Measurements from ENCODE around the gene USP7.
"Not testable (repeated sequence)": the region's sequence is repeated elsewhere in the genome, so short reads cannot be mapped to it uniquely, and the experiment has no call there.

Gene USP7

DNA sequence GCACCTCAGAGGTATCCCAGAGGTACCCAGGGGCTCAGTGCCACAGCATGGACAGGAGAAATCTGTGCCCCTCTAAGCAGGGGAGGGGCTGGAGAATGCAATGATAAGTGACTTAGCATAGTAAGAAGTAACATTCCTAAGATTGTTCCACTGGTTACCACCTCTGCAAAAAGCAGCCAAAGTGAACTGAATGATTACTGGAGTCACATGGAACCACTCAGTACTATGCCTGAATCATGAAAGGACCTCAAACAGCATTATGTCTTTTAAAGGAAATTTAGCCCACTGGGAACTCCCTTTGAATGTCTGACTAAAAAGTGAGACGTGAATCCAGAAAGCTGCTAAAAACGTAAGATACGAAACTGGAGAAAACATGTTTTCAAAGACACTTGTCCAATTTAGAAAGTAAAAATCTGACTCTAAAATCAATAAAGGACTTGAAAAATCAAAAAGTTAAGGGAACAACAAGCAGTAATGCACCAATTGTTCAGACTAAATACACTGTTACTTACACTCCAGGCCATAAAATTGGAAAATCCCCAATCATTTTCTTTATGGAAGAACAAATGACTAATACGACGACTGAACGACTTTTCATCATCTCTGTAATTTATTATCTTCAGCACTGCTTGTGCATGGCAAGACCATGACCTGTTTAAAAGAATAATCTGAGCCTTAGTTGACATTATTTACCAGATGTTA, 42.9 kb downstream of the USP7 start:
- no peak overlapping the region for H3K27ac ChIP-seq (replicated peaks)
- no peaks in the 10 kb centered on the region for H3K27me3 ChIP-seq (ENCODE audit: insufficient read depth, poor library complexity, severe bottlenecking)
- no peak for DNase-seq (ENCODE audit: low read depth in 1 of 2, low spot score in 1 of 2)
- H3K4me3 ChIP-seq (replicated peaks; ENCODE audit: insufficient read depth, low read length) = no peak overlapping the region
- TF ChIP-seq, protein P1, sequence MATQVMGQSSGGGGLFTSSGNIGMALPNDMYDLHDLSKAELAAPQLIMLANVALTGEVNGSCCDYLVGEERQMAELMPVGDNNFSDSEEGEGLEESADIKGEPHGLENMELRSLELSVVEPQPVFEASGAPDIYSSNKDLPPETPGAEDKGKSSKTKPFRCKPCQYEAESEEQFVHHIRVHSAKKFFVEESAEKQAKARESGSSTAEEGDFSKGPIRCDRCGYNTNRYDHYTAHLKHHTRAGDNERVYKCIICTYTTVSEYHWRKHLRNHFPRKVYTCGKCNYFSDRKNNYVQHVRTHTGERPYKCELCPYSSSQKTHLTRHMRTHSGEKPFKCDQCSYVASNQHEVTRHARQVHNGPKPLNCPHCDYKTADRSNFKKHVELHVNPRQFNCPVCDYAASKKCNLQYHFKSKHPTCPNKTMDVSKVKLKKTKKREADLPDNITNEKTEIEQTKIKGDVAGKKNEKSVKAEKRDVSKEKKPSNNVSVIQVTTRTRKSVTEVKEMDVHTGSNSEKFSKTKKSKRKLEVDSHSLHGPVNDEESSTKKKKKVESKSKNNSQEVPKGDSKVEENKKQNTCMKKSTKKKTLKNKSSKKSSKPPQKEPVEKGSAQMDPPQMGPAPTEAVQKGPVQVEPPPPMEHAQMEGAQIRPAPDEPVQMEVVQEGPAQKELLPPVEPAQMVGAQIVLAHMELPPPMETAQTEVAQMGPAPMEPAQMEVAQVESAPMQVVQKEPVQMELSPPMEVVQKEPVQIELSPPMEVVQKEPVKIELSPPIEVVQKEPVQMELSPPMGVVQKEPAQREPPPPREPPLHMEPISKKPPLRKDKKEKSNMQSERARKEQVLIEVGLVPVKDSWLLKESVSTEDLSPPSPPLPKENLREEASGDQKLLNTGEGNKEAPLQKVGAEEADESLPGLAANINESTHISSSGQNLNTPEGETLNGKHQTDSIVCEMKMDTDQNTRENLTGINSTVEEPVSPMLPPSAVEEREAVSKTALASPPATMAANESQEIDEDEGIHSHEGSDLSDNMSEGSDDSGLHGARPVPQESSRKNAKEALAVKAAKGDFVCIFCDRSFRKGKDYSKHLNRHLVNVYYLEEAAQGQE (IDR thresholded peaks at IDR 0.05; ENCODE audit: insufficient replicate concordance, low read depth) = no peak
- TF ChIP-seq, protein P2, sequence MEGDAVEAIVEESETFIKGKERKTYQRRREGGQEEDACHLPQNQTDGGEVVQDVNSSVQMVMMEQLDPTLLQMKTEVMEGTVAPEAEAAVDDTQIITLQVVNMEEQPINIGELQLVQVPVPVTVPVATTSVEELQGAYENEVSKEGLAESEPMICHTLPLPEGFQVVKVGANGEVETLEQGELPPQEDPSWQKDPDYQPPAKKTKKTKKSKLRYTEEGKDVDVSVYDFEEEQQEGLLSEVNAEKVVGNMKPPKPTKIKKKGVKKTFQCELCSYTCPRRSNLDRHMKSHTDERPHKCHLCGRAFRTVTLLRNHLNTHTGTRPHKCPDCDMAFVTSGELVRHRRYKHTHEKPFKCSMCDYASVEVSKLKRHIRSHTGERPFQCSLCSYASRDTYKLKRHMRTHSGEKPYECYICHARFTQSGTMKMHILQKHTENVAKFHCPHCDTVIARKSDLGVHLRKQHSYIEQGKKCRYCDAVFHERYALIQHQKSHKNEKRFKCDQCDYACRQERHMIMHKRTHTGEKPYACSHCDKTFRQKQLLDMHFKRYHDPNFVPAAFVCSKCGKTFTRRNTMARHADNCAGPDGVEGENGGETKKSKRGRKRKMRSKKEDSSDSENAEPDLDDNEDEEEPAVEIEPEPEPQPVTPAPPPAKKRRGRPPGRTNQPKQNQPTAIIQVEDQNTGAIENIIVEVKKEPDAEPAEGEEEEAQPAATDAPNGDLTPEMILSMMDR (IDR thresholded peaks at IDR 0.05; ENCODE audit: insufficient read depth, low read length) = no peak
- no peak for TF ChIP-seq POLR2AphosphoS5 (IDR thresholded peaks at IDR 0.05; ENCODE audit: low read depth)
- no peak for TF ChIP-seq GABPA (IDR thresholded peaks at IDR 0.05; ENCODE audit: low read depth)
- TF ChIP-seq SPI1 (IDR thresholded peaks at IDR 0.05; ENCODE audit: borderline replicate concordance, low read depth) = no peak

DNA sequence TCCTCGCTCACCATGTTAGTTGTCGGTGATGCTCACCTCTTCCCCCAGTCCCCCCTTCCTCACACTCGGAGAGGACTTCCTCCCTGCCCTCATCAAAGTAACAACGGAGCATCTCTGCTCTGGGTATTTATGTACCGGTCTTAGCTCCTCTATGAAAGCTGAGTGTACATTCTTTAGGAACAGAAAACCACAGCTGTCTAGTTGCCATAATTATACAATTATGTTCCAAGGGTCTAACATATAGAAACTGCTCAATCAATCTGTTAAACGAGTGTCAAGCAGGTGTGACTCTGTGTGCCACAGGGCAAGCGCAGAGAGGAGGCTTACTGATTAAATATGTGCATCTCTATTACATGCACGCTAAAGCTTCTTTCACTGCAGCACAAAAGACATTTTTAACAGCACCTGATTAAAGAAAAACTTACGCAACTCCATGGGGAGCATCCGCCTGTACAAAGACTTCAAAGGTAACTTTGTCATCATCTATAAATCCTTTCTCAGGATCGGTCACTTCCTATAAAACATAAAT, 43.7 kb downstream of the USP7 start:
- Histone ChIP-seq H3K27ac (replicated peaks) (no peak overlapping the region), H3K27me3 (ENCODE audit: insufficient read depth, poor library complexity, severe bottlenecking) (no peaks in the 10 kb centered on the region), H3K4me3 (replicated peaks; ENCODE audit: insufficient read depth, low read length) (no peak overlapping the region)
- no peak for DNase-seq (ENCODE audit: low read depth in 1 of 2, low spot score in 1 of 2)
- no peak for TF ChIP-seq SPI1 (IDR thresholded peaks at IDR 0.05; ENCODE audit: borderline replicate concordance, low read depth)
- no peak for TF ChIP-seq POLR2AphosphoS5 (IDR thresholded peaks at IDR 0.05; ENCODE audit: low read depth)
- TF ChIP-seq GABPA (IDR thresholded peaks at IDR 0.05; ENCODE audit: low read depth) = no peak
- TF ChIP-seq, protein P2 (IDR thresholded peaks at IDR 0.05; ENCODE audit: insufficient read depth, low read length) = no peak
- TF ChIP-seq, protein P1 (IDR thresholded peaks at IDR 0.05; ENCODE audit: insufficient replicate concordance, low read depth) = no peak

DNA sequence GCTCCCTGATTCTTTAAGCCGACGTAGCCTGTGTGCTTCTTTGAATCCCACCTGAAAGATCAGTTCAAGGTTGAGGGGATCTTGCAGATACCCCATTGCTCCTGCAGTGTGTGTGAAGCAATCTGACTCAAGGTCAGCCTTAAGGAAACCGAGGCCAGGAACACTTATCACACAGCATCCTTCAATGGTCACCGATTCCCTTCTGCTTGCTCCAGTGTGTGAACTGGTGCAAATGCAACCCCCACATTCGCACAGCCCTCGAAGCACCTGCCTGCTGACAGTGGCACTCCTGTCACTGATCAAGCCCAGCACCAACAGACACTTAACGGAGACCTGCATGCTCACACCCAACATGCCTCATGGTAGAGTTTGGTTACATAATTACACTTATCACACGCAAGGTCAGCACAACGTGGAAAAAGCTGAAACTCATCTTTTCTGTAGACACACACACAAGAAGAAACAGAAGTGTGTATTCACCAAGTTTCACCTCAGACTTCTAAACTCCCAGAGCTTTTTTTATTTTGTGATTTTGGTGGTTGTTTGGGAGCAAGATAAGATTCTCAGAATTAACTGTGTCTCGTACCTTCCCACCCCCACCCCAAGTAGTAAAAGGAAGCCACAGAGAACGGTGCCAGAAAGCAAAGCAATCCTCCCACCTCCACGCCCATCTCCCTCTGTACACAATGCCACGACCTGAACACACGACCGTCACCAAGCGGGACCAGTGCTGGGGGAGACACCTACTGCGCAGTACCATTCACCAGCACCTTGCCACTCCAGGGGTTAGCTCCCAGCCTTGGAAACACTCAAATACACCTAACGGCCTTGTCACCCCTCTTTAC, 44.4 kb downstream of the USP7 start:
- Histone ChIP-seq H3K4me3 (replicated peaks; ENCODE audit: insufficient read depth, low read length) (no peak overlapping the region), H3K27ac (replicated peaks) (no peak overlapping the region), H3K27me3 (ENCODE audit: insufficient read depth, poor library complexity, severe bottlenecking) (no peaks in the 10 kb centered on the region)
- TF ChIP-seq, protein P1 (IDR thresholded peaks at IDR 0.05; ENCODE audit: insufficient replicate concordance, low read depth) = no peak
- TF ChIP-seq GABPA (IDR thresholded peaks at IDR 0.05; ENCODE audit: low read depth) (no peak), SPI1 (IDR thresholded peaks at IDR 0.05; ENCODE audit: borderline replicate concordance, low read depth) (no peak), POLR2AphosphoS5 (IDR thresholded peaks at IDR 0.05; ENCODE audit: low read depth) (no peak)
- TF ChIP-seq, protein P2 (IDR thresholded peaks at IDR 0.05; ENCODE audit: insufficient read depth, low read length) = no peak
- no peak for DNase-seq (ENCODE audit: low read depth in 1 of 2, low spot score in 1 of 2)

DNA sequence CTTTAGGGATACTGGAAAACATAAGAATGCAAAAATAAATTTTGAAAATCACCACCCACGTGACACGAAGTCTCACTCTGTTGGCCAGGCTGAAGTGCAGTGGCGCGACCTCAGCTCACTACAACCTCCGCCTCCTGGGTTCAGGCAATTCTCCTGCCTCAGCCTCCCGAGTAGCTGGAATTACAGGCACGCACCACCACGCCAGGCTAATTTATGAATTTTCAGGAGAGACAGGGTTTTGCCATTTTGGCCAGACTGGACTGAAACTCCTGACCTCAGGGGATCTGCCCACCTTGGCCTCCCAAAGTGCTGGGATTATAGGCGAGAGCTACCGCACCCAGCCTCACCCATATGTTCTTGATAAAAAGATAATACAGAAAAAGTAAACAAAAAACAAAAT, 46.4 kb downstream of the USP7 start:
- DNase-seq (ENCODE audit: low read depth in 1 of 2, low spot score in 1 of 2) = not testable (repeated sequence)

More for the DNA sequence above, 46.4 kb downstream of the USP7 start:
- H3K27ac ChIP-seq (replicated peaks); H3K27me3 ChIP-seq (ENCODE audit: insufficient read depth, poor library complexity, severe bottlenecking); H3K4me3 ChIP-seq (replicated peaks; ENCODE audit: insufficient read depth, low read length): not testable (repeated sequence)

Data from HL-60 (cell line).